Esophagus muscularis mucosa (tissue), 3 donors: ENCODE measurements around the gene GDA.

Source experiments
- CTCF ChIP-seq, 3 experiments: fragments of 200-600 bp in 2 of 3; fragments of 450-650 bp in 1 of 3; sonication (generic) in 2 of 3; IDR thresholded peaks; one replicate each; pipeline ENCODE4 v1.5.1; 2017 to 2019; ENCODE audit warnings: antibody characterized with exemption in 3 of 3, mild to moderate bottlenecking in 2 of 3, moderate library complexity in 1 of 3
- EP300 ChIP-seq: sonication (generic); formaldehyde crosslinking; IDR thresholded peaks from one replicate; pipeline ENCODE4 v1.6.1; 2017; ENCODE audit warnings: antibody characterized with exemption

- no peak for TF ChIP-seq CTCF (IDR thresholded peaks at IDR 0.05)
- no peak for TF ChIP-seq EP300
Measured at GRCh38 chr9:72203205-72203803, 54.1 kb downstream of the GDA start.
